ENCODE results near the gene ENO1.
"Not testable (repeated sequence)": the region's sequence is repeated elsewhere in the genome, so short reads cannot be mapped to it uniquely, and the experiment has no call there.

DNA sequence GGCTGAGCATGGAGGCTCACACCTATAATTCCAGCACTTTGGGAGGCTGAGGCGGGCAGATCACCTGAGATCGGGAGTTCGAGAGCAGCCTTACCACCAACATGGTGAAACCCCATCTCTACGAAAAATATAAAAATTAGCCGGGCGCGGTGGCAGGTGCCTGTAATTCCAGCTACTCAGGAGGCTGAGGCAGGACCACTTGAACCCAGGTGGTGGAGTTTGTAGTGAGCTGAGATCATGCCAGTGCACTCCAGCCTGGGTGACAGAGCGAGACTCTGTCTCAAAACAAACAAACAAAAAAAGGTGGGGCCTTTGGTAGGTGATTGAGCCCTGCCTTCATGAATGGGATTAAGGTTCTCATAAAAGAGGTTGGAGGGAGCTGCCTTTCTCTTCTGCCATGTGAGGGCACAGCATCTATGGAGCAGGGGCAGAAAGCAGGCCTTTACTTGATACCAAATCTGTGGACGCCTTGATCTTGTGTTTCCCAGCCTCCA is 7.6 kb upstream of the ENO1 start:
- TF ChIP-seq, protein P1, sequence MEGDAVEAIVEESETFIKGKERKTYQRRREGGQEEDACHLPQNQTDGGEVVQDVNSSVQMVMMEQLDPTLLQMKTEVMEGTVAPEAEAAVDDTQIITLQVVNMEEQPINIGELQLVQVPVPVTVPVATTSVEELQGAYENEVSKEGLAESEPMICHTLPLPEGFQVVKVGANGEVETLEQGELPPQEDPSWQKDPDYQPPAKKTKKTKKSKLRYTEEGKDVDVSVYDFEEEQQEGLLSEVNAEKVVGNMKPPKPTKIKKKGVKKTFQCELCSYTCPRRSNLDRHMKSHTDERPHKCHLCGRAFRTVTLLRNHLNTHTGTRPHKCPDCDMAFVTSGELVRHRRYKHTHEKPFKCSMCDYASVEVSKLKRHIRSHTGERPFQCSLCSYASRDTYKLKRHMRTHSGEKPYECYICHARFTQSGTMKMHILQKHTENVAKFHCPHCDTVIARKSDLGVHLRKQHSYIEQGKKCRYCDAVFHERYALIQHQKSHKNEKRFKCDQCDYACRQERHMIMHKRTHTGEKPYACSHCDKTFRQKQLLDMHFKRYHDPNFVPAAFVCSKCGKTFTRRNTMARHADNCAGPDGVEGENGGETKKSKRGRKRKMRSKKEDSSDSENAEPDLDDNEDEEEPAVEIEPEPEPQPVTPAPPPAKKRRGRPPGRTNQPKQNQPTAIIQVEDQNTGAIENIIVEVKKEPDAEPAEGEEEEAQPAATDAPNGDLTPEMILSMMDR (IDR thresholded peaks at IDR 0.05 in 8 of 11, conservative IDR thresholded peaks at IDR 0.05 in 3 of 11) = not testable (repeated sequence)
- not testable (repeated sequence) for TF ChIP-seq POLR2AphosphoS5, POLR2A (IDR thresholded peaks at IDR 0.05)
